ENCODE data around the gene ADRM1.

ADRM1 gene

DNA sequence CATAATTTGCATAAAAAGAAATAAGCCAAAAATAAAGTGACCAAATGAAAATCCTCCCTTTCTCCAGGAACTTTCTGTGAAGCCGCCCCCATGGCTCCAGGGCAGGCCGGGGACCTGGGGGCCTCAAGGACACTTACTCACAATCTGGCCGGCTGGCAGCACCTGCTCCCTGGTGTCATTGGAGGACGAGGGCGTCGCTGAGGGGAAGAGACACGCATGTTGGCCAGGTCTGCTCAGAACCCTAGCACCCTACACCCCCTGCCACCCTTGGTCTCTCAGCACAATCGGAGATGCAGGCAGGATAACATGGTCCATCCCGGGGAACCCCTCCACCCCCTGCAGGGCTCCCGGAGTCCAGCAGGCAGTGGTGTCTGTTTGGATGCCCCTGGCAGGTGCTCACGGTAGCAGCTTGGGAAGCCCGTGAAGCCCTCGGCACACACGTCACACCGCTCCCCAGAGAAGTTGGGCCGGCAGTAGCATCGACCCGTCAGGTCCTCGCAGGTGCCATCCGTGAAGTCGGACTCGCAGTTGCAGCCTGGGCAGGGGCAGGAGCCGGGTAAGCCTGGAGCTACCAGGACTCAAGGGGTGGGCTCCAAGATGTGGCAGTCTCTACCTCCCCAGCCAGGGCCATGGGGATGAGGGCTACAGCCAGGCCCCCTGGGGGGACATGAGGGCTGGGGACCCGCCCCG lies 43.0 kb downstream of the ADRM1 start:
- DNase-seq, result no peak

- DNase-seq, result no peak
These were observed 43.8 kb downstream of the ADRM1 start for GRCh38 chr20:62346398-62347150.

GRCh38 chr20:62347151-62347404 lies 44.3 kb downstream of the ADRM1 start:
- no peak for DNase-seq

- no peak for DNase-seq
These were observed 44.6 kb downstream of the ADRM1 start for GRCh38 chr20:62347445-62347844.

DNA sequence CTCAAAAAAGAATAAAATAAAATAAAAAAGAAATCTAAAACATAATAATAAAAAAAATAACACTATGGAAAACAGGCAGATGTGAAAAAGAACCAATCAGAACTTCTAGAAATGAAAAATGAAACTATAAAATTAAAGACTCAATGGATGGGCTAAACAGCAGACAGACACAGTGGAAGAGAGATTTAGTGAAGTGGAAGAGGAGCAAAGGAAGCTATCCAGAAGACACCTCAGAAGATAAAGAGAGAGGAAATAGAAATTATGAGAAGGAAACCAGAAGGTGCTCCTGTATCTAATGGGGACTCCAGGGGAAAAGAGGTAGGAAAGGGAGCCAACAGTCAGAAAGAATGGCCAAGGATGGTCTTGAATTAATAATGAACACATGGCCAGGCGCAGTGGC lies 45.8 kb downstream of the ADRM1 start:
- DNase-seq, result no peak

DNA sequence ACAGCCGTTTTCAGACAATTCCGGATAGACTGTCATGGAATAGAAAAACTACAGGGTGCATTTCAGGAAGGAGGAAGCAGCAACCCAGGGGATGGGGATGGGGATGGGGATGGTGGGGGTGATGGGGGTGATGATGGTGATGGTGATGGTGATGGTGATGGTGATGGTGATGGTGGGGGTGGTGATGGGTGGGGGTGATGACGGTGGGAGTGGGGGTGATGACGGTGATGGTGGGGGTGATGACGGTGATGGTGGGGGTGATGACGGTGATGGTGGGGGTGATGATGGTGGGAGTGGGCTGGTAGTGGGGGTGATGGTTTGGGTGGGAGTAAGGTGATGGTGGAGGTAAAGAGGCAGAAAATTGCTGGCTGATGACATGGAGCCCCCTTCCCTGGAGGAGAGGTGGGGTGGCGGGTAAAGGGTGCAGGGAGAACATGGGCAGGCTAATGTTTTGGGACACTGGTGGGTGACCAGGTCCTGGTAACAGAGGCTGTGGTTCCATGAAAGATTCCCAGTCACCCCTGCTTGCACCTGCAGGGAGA lies 46.8 kb downstream of the ADRM1 start:
- no peak for DNase-seq

GRCh38 chr20:62350098-62350628 lies 47.4 kb downstream of the ADRM1 start:
- no peak for DNase-seq

- no peak for DNase-seq
These were observed 48.0 kb downstream of the ADRM1 start for GRCh38 chr20:62350629-62351422.

- no peak for DNase-seq
These were observed 48.9 kb downstream of the ADRM1 start for GRCh38 chr20:62351469-62352401.

GRCh38 chr20:62352402-62353288 lies 49.8 kb downstream of the ADRM1 start:
- DNase-seq, result no peak

DNA sequence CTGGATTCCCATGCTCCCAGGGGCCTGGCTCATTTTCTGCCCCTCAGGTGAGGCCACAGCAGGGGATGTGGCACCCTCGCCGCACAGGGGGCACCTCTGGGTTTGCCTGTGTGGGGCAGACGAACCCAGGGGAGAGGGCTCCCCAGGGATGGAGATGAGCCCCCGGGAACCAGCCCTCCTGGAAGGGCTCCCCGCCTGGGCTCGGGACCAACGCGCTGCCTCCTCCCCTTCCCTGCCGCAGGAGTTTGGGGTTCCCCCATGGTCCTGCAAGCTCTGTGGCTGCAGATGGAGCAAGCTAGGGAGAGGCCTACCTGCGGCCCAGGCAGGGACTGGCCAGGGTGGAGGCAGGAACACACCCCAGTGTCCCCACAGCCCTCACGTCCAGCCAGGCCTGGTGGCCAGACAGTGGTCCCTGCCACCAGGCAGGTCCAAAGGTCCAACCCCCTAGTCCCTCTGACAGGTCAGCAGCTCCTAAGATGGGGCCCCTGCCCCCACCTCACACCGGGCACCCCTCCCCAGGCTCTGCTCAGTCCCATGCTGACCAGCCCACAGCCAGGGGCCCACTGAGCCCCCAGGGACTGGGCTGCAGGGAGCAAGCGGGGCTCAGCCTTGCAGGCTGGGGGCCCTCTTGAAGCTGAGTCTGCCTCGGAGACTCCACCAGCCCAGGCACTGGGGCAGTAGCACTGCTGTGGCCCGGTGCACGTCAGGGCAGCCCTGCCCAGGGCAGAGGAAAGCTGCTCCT lies 50.7 kb downstream of the ADRM1 start:
- DNase-seq, result no peak

GRCh38 chr20:62354031-62354808 lies 51.4 kb downstream of the ADRM1 start:
- DNase-seq, result no peak

DNA sequence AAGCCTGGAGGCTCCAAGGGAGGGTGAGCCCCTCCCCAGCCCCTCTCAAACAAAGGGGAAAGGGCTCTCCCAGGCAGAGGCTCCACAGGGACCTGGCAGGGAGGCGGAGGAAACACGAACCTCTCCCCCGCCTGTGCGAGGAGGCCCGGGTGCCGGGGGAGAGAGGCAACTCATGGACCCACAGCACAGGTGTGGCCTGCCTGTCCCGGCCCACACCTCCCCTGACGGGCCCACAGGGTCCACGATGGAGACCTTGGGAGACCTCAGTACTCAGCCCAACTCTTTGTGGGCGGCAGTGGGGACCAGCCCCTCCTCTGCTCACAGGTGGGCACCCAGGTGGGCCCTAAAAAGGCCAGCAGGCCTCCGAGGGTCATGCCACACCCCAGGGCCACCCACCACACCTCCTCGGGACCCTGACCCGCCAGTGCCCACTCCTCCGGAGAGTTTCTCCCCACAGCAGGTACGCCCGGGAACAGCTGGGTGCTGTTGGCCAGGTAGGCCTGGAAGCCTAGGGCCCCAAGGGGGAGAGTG lies 52.1 kb downstream of the ADRM1 start:
- DNase-seq, result no peak

GRCh38 chr20:62355516-62355877 lies 52.7 kb downstream of the ADRM1 start:
- DNase-seq, result no peak

DNA sequence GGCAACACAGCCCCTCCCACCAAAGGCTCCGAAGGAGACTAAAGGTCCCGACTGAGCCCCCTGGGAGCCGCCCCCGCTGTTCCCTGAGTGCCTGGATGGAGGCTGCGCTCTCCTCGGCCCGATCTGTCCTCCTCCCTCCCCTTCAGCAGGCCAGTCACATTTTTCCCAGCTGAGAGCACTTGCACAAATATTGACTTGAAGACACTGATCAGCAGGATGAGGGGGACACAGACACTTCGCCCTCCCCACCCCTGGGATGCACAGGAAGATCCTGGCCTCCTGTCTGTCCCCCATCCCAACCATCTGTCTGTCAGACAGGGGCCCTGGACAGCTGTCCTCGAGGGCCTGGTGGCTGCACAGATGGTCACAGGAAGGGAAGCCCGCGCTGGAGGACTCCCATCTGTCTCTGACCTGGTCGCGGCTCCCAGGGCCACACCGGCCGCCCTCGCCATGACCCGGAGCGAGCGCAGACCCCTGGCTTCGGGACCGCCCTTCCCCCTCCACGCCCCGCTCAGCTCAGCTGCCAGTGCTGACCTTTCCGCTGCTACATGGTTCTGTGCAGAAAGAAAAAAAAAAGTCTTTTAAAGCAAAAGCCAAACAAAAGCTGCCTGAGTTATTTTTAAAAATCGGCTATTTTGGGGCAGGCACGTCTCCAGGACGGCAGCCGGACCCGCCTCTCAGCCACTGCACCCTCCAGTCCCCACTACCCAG lies 53.2 kb downstream of the ADRM1 start:
- no peak for DNase-seq

GRCh38 chr20:62356589-62357186 lies 53.9 kb downstream of the ADRM1 start:
- DNase-seq, result no peak

DNA sequence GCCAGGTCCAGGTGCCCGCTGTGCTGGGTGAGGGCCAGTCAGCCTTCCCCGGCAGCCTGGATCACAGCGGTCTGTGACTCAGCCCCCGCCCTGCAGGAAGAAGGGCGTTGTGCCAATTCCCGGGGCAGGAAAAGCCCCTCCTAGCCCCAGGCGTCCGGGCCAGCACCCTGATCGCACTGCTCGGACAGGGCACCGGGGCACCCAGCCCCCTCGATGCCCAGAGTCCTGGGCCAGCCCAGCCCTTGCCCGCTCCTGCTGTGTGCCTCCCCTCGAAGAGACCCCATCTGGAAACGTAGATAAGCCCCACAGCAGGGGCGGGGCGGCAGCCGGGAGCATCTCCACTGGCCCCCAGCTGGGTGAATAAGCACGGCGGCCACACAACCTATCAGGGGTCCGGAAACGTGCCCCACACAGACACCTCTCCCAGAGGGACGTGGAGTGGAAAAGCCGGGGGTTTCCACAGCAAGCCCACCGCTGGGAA lies 54.4 kb downstream of the ADRM1 start:
- no peak for DNase-seq

DNA sequence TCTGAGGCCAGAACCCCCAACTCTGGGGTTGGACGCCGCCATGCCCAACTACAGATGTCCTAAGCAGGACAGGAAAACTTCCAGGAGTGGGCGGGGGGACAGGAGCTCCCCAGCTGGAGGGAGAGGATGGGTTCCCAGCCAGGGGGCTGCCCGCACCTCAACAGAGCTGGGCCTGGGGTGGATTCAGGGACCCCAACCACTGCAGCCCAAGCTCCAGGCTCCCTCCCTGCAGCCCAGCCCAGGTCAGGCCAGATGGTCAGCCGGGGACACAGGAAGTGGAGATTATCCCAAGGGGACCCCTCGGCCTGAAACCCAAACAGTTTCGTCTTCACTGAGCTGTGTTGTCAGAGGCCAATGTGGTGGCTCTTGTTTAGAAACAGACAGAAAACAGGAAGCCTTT lies 54.9 kb downstream of the ADRM1 start:
- no peak for DNase-seq
